ENCODE measurements around the gene ADCY3.

- TF ChIP-seq POLR2A (IDR thresholded peaks at IDR 0.05; ENCODE audit: borderline replicate concordance, extremely low read depth, insufficient read depth, insufficient read length) (no peak), POLR2AphosphoS5 (IDR thresholded peaks at IDR 0.05; ENCODE audit: low read depth, low read length) (no peak)
Observed at GRCh38 chr2:24826773-24827145, 93.3 kb downstream of the ADCY3 start.

Measured in HCT116 (cell line).